Stimulated activated CD4-positive, alpha-beta T cell treated with anti-CD3 and anti-CD28 coated beads, Interleukin-1b, Interleukin-23, amount 100 ng/mL, for 1 hour (primary cell): ENCODE data around the gene TMEM191C.
"Not testable (repeated sequence)": the region's sequence is repeated elsewhere in the genome, so short reads cannot be mapped to it uniquely, and the experiment has no call there.

ENCODE experiments used
- DNase-seq, 2 donors: peaks; one replicate each; pipeline ENCODE4 v3.0.0-alpha.2; 2020; ENCODE audit warnings: low read depth in 2 of 2

The TMEM191C gene

DNA sequence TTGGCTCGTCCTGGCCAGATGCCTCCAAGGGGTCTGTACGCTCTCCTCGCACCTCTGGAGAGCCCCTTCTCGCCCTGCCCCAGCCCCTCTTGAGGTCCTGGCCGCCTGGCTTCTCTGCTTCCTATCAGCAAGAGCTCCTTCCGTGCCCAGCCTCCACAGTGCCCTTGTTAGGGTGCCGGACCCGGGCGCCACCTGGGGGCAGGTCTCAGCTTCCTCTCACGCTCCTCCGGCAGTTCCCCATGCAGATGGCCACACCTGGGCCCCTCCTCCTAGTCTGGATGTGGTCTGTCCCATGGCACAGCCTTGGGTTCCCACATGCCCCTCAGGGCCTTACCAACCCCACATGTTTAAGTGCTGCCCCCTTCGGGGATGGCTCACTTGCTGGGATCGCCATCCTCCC is 6.5 kb downstream of the TMEM191C start:
- DNase-seq: not testable (repeated sequence)

DNA sequence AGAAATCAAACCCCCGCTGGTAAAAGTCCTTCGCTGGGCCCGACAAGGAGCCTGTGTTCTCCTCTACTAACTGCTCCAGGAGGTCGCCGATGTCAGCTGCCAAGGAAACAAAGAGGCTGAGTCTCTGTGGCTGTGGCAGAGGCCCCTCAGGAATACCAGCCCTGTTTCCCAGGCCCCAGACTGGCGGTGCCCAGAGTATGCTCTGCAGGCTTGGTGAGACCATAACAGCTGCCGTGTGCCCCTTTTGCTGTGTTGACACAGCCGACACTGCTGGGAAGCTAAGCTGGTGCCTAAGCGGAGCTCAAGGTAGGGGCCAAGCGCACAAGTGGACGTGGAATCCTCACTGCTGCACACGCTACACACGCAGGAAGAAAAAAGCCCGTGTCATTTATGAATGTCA is 16.9 kb downstream of the TMEM191C start:
- not testable (repeated sequence) for DNase-seq

- DNase-seq: not testable (repeated sequence)
Observed at GRCh38 chr22:21487723-21488122, 20.5 kb downstream of the TMEM191C start.

DNA sequence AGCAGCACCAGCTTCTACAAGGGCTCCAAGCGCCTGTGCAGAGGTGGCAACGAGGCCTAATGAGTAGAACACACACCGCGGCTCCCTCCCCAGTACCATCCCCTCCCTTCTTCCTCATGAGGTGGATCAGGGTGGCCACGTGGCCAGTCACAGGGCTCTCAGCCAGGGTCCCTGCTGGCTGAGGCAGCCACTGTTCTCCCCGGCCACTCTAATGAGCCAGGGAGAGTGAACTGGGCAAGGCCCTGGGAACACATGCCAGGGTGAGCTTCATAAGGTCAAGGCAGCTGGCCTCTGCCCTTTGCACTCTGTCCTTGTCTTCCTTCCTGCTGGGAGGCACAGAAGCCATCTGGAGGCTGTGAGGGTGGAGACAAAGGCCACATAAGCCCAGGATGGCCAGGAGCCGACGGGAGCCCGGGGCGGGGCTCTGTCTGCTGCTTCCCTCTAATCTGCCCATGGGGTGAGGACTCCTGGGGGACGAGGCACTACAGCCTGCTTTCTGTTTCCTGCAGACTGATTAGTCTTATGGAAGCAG is 22.0 kb downstream of the TMEM191C start:
- not testable (repeated sequence) for DNase-seq

- not testable (repeated sequence) for DNase-seq
Observed at GRCh38 chr22:21490556-21490955, 23.4 kb downstream of the TMEM191C start.

GRCh38 chr22:21492271-21492670 is 25.1 kb downstream of the TMEM191C start:
- not testable (repeated sequence) for DNase-seq

DNA sequence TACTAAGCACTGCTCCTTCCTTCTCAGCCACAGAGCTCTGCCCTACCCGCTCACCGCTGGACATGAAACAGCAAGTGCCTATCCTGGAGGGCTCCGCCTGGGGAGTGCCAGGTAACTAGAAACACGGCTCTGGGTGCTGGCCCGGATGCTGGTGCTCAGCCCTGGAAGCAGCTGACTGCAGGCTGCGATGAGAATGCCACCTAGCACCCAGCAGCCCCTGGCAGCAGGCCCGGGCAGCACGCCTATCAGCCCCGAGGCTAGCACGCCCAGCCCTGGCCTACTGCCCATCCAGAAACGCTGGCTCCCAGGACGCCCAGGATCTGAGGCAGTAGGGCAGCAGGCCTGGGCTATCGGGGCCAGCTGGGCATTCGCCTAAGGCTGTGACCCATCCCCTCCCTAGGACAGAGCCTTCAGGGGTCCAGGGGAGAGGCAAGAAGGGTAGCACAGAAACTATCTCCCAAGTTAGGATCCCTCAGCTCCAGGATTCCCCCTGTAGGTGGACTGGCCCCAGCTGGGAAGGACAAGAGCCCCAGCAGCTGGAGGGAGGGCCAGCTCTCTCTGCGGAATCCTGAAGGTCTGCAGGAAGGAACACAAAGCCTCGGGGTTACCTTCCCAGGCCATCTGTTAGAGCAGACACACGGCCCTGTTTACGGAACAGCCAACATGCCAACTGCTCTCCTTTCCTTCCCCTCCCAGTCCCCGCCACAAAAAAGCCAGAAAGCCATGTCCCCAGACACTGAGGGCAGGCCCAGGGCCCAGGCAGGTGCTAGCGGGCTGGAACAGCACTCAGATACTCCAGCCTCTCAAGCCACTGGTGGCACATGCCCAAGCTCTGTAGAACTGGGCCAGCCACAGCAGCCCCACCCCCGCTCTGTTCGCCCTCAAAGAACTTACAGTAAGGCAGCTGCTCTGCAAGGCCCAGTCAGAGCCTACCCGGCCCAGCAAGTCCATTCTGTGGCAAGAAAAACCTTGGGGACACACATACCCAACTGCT is 26.9 kb downstream of the TMEM191C start:
- DNase-seq: not testable (repeated sequence)

GRCh38 chr22:21497984-21498383 is 30.8 kb downstream of the TMEM191C start:
- DNase-seq: not testable (repeated sequence)

GRCh38 chr22:21498489-21498888 is 31.3 kb downstream of the TMEM191C start:
- not testable (repeated sequence) for DNase-seq

- not testable (repeated sequence) for DNase-seq
Observed at GRCh38 chr22:21499623-21500506, 32.7 kb downstream of the TMEM191C start.

DNA sequence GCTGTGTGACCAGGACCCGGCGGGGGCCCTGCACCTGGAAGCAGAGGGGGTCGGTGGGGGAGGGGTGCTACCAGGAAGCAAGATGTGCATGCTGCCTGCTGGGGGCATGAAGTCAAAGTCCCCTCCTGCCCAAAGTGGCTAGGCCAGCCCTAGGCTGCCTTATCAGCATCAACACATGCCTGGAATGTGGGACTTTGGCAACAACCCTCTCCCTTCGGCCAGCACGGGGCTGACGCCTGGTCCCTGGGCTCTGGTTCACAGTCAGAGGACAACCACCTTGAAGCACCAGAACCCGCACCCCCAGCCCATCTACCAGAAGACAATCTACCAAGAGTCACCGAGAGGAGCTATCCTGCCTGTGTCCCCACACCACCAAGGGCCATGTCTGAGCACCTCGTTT is 43.2 kb downstream of the TMEM191C start:
- not testable (repeated sequence) for DNase-seq

- DNase-seq: not testable (repeated sequence)
Observed at GRCh38 chr22:21512022-21512421, 44.8 kb downstream of the TMEM191C start.

DNA sequence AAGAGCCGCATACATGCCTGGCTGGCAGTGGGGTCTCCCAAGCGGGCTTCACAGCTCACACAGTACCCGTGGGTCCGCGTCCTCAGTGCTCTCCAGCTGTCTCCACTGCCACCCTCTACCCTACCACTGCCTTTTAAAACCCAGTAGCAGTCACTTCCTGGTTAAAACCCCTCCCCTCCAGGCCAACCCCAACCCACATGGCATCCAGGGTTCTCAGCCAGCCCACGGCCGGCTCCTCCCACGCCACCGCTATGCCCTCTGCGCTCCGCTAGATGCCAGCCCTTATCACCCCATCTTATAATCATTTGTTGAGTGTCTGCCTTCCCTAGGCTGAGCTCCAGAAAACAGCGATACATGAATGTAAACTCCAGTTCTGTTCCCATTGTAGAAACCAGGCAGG is 46.9 kb downstream of the TMEM191C start:
- not testable (repeated sequence) for DNase-seq

GRCh38 chr22:21515234-21515633 is 48.0 kb downstream of the TMEM191C start:
- not testable (repeated sequence) for DNase-seq

DNA sequence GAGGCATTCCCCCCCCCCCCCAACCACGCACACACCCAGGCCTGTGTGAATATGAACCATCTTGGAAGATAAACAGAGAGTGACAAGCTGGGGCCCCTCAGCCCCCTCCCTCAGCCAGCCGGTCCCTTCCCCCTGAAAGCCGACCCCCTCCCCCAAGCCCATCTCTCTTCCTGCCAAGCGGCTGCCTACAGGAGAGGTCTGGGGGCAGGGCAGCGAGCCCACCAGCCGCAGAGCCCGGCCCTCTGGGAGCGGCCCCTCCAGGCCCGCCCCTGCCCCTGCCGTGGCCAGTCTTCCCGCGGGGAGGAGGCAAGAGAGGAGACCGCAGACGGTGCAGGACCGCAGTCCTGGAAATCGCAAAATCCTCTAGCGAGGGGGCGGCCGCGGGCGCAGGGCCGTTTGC is 49.3 kb downstream of the TMEM191C start:
- not testable (repeated sequence) for DNase-seq

DNA sequence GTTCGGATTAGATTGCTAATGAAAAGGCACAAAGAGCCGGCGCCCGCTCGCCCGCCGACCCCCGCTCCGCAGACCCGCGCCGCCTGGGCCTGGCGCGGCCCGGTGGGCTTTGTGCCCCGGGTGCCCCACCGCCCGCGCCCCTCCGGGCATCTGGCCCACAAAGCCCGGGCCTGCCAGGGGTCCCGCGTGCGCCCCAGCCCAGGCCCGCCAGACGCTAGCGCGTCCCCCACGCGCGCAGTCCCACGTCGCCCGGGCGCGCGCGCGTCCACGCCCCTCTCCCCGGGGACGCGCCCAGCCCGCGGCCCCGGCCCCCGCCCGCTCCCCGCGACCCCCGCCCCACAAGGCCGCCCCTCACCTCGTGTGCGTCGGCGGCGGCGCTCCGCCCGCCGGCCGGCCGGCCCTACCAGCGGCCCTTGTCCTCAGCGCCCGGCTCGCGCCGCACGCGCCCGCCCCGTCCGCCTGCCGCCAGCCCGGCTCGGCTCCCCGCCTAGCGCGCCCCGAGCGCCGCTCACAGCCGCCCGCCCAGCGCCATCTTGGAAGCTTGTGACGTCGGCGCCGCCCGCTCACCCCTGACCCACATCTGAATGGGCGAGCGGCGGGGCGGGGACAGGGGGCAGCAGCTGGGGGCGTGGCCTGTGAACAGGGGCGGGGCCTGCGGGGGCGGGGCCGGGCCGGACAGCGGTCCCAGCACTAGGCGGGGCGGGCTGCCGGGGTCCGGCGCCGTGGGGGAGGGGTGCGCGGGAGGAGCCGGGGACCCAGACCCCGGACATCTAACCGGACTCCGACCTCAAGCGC is 50.0 kb downstream of the TMEM191C start:
- not testable (repeated sequence) for DNase-seq
